H1 (cell line): ENCODE data around the gene S1PR1. TPM values are rescaled to one million over a fixed set of nuclear protein-coding genes. Genes with fewer than 3 reads are reported as not detected.

Source experiments
- PHF8 ChIP-seq: fragments of 200-600 bp; sonication (generic); conservative IDR thresholded peaks from 2 replicates; pipeline ENCODE4 v1.7.1; 2012; ENCODE audit warnings: low read depth, mild to moderate bottlenecking, inconsistent platforms, low read length, moderate library complexity
- SP2 ChIP-seq: IDR thresholded peaks from 2 replicates; pipeline ENCODE4 v1.6.1; 2012; ENCODE audit warnings: mild to moderate bottlenecking, low read length, inconsistent platforms
- SP4 ChIP-seq: IDR thresholded peaks from 2 replicates; pipeline ENCODE4 v1.6.1; 2012; ENCODE audit warnings: low read length, inconsistent platforms
- SUZ12 ChIP-seq: fragments of 200-600 bp; sonication (generic); IDR thresholded peaks from 2 replicates; pipeline ENCODE4 v1.6.1; 2012; ENCODE audit warnings: mild to moderate bottlenecking, inconsistent platforms, low read length, moderate library complexity, mixed read lengths
- polyA plus RNA-seq, 7 experiments: library from polyadenylated mRNA; depleted of rRNA in 3 of 7; stranded (reverse) in 5 of 7; unstranded in 2 of 7; fragments of >200 nt in 5 of 7; fragments of 200-250 nt in 2 of 7; gene quantifications; 1 replicate in 5 of 7; 2 replicates in 1 of 7; 4 replicates in 1 of 7; pipeline versions ENCODE4 v1.2.1 to v1.2.3, GENCODE V29; 2011 to 2013; ENCODE audit warnings: missing spikeins in 2 of 7, mixed read lengths in 2 of 7
- total RNA-seq: library from RNA; stranded (reverse); fragmentation: NEBNext Ultra II Directional; extraction: Animal tissue kit (Norgen Biotek cat#: 25700); gene quantifications from 2 replicates; pipeline ENCODE4 v1.2.1, GENCODE V29; 2021
- TF ChIP-seq, protein P1 (sequence below): IDR thresholded peaks from 2 replicates; pipeline ENCODE4 v1.6.1; 2012; ENCODE audit warnings: inconsistent platforms
- TF ChIP-seq, protein P2 (sequence below): IDR thresholded peaks from 2 replicates; pipeline ENCODE4 v1.6.1; 2011; ENCODE audit warnings: low read depth, mild to moderate bottlenecking, low read length; ENCODE audit not compliant: insufficient read depth

S1PR1 gene
- total and polyA plus RNA-seq, 2 of the 8 experiments (the other 6 are each of a cell fraction or from before 2014, with no cell fraction given), result 3.5 to 5.5 TPM

DNA sequence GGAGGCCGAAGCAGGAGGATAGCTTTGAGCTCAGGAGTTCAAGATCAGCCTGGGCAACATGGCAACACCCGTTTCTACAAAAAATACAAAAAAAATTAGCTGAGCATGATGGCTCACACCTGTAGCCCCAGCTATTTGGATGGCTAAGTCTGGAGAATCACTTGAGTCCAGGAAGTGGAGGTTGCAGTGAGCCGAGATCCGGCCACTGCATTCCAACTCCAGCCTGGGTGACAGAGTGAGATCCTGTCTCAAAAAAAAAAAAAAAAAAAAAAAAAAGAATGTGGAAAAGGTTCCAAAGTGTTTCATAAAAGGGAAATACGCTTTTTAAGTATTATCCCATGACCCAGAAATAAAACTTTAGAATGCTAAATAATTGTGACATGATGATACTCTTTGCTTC lies 8.0 kb downstream of the S1PR1 start (continued):
- TF ChIP-seq, protein P1, sequence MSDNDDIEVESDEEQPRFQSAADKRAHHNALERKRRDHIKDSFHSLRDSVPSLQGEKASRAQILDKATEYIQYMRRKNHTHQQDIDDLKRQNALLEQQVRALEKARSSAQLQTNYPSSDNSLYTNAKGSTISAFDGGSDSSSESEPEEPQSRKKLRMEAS, result no peak
- TF ChIP-seq PHF8 (no peak), SUZ12 (no peak), SP4 (no peak), SP2 (no peak)
- TF ChIP-seq, protein P2, sequence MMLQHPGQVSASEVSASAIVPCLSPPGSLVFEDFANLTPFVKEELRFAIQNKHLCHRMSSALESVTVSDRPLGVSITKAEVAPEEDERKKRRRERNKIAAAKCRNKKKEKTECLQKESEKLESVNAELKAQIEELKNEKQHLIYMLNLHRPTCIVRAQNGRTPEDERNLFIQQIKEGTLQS, result no peak
- TF ChIP-seq, all 59 proteins: peak for 0
